ENCODE measurements around the gene MAST2.

DNA sequence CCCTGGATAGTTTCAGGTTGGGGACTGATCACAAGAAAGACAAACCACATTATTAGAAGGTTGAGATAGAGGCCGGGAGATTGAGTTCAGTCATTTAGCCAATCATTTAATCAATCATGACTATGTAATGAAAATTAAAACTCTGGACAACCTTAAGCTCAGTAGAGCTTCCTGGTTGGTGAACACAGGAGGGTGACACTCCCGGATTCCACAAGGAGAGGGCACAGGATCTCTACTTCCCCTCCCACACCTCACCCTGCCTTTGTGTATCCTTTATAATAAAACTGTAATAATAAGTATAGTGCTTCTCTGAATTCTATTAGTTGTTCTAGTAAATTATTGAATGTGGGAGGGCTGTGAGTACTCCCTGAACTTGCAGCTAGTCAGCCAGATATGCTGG, 178.9 kb downstream of the MAST2 start:
- TF ChIP-seq, protein P1, sequence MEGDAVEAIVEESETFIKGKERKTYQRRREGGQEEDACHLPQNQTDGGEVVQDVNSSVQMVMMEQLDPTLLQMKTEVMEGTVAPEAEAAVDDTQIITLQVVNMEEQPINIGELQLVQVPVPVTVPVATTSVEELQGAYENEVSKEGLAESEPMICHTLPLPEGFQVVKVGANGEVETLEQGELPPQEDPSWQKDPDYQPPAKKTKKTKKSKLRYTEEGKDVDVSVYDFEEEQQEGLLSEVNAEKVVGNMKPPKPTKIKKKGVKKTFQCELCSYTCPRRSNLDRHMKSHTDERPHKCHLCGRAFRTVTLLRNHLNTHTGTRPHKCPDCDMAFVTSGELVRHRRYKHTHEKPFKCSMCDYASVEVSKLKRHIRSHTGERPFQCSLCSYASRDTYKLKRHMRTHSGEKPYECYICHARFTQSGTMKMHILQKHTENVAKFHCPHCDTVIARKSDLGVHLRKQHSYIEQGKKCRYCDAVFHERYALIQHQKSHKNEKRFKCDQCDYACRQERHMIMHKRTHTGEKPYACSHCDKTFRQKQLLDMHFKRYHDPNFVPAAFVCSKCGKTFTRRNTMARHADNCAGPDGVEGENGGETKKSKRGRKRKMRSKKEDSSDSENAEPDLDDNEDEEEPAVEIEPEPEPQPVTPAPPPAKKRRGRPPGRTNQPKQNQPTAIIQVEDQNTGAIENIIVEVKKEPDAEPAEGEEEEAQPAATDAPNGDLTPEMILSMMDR (conservative IDR thresholded peaks at IDR 0.05), result no peak
- no peak for TF ChIP-seq ZFX (IDR thresholded peaks at IDR 0.05)

Data from C4-2B (cell line).